K562 treated with DMSO at 1 percent for 4 hours (cell line): ENCODE measurements around the gene PPP3CA. TPM values are rescaled to one million over a fixed set of nuclear protein-coding genes. Genes with fewer than 3 reads are reported as not detected.

Experiments used
- total RNA-seq: library from RNA; unstranded; fragments of 300-600 nt; gene quantifications from 2 replicates; pipeline ENCODE4 v1.2.3, GENCODE V29; 2022; ENCODE audit not compliant: insufficient read depth

The PPP3CA gene
- 4.2 and 5.1 TPM in 2 replicates for total RNA-seq

GRCh38 chr4:101347267-101347556 lies at the start of gene PPP3CA:
PPP3CA (minus strand) TSS chr4:101347526.

